NCI-H2029 (cell line): ENCODE results near the gene PP2D1.
A peak's percentile ranks its signal among the peaks of the same experiment; 100 is the strongest.
"Not testable (repeated sequence)": the region's sequence is repeated elsewhere in the genome, so short reads cannot be mapped to it uniquely, and the experiment has no call there.

Experiments used
- DNase-seq: peaks from one replicate; lab custom pipeline; 2025; lab: John Stamatoyannopoulos, UW

Gene PP2D1

GRCh38 chr3:20040548-20041196 is 28.6 kb upstream of the PP2D1 start:
- peak; percentile 62 for DNase-seq

- DNase-seq: peak; percentile 82
Measured at GRCh38 chr3:20039765-20040547, 27.9 kb upstream of the PP2D1 start, which contains the start of gene KAT2B. Gene KAT2B (plus strand): TSS chr3:20040446. CDS start chr3:20040478, 32 bp downstream.

- no peak for DNase-seq
Measured at GRCh38 chr3:20039466-20039764, 27.4 kb upstream of the PP2D1 start.

GRCh38 chr3:20038699-20039465 is 26.8 kb upstream of the PP2D1 start:
- no peak for DNase-seq

GRCh38 chr3:20037255-20037996 is 25.4 kb upstream of the PP2D1 start:
- DNase-seq: no peak

GRCh38 chr3:20035019-20035418 is 23.0 kb upstream of the PP2D1 start:
- no peak for DNase-seq

- not testable (repeated sequence) for DNase-seq
Measured at GRCh38 chr3:20031939-20032338, 19.9 kb upstream of the PP2D1 start.

- no peak for DNase-seq
Measured at GRCh38 chr3:20028905-20029331, 16.9 kb upstream of the PP2D1 start.

GRCh38 chr3:20027136-20027535 is 15.1 kb upstream of the PP2D1 start:
- no peak for DNase-seq

- no peak for DNase-seq
Measured at GRCh38 chr3:20023623-20024405, 11.8 kb upstream of the PP2D1 start.

GRCh38 chr3:20022954-20023622 is 11.0 kb upstream of the PP2D1 start:
- DNase-seq: no peak

GRCh38 chr3:20016076-20016475 is 4.0 kb upstream of the PP2D1 start:
- DNase-seq: not testable (repeated sequence)

- DNase-seq: no peak
Measured at GRCh38 chr3:20015525-20015924, 3.5 kb upstream of the PP2D1 start.

GRCh38 chr3:20013396-20013795 is 1.3 kb upstream of the PP2D1 start:
- DNase-seq: no peak

GRCh38 chr3:20008646-20009045 is 3.4 kb downstream of the PP2D1 start:
- DNase-seq: no peak

GRCh38 chr3:20007960-20008359 is 4.1 kb downstream of the PP2D1 start:
- no peak for DNase-seq

GRCh38 chr3:20001932-20002331 is 10.1 kb downstream of the PP2D1 start:
- no peak for DNase-seq

- DNase-seq: no peak
Measured at GRCh38 chr3:19997502-19997901, 14.6 kb downstream of the PP2D1 start.

GRCh38 chr3:19994796-19995195 is 17.3 kb downstream of the PP2D1 start:
- no peak for DNase-seq

GRCh38 chr3:19988904-19989303 is 23.2 kb downstream of the PP2D1 start:
- not testable (repeated sequence) for DNase-seq

- DNase-seq: no peak
Measured at GRCh38 chr3:19972054-19972453, 40.0 kb downstream of the PP2D1 start.
